DOHH2 (cell line): ENCODE results near the gene MAST2.

Experiments used
- EZH2phosphoT487 ChIP-seq: fragments of 200-600 bp; sonication (generic); IDR thresholded peaks from 2 replicates; pipeline ENCODE4 v1.6.1; 2017; ENCODE audit warnings: borderline replicate concordance, mild to moderate bottlenecking, antibody characterized with exemption, low read length, moderate library complexity, mixed read lengths
- TF ChIP-seq, protein P1 (sequence below): fragments of 200-600 bp; sonication (generic); IDR thresholded peaks from one replicate; pipeline ENCODE4 v1.5.1; 2014; ENCODE audit warnings: antibody characterized with exemption, mild to moderate bottlenecking, low read depth, low read length; ENCODE audit not compliant: poor library complexity, severe bottlenecking

DNA sequence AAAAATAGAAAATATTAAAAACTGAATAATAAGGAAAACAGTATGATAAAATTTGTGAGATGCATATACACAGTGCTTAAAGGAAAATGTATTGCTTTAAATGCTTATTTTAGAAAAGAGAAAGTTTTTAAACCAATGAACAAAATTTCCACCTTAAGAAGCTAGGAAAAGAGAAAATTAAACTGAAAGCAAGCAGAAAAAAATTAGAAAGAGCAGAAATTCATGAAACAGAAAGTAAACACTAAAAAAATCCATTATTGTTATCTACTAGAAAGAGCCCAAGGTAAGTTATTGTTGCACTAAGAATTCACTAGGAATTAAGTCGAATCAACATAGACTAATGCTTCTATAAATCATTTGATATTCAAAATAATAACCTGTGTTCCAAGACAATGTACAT is 261.3 kb downstream of the MAST2 start:
- TF ChIP-seq, protein P1, sequence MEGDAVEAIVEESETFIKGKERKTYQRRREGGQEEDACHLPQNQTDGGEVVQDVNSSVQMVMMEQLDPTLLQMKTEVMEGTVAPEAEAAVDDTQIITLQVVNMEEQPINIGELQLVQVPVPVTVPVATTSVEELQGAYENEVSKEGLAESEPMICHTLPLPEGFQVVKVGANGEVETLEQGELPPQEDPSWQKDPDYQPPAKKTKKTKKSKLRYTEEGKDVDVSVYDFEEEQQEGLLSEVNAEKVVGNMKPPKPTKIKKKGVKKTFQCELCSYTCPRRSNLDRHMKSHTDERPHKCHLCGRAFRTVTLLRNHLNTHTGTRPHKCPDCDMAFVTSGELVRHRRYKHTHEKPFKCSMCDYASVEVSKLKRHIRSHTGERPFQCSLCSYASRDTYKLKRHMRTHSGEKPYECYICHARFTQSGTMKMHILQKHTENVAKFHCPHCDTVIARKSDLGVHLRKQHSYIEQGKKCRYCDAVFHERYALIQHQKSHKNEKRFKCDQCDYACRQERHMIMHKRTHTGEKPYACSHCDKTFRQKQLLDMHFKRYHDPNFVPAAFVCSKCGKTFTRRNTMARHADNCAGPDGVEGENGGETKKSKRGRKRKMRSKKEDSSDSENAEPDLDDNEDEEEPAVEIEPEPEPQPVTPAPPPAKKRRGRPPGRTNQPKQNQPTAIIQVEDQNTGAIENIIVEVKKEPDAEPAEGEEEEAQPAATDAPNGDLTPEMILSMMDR = no peak
- TF ChIP-seq EZH2phosphoT487 = no peak
